ENCODE measurements around the gene KCNJ12. TPM values are rescaled to one million over a fixed set of nuclear protein-coding genes. Genes with fewer than 3 reads are reported as not detected.
A peak's percentile ranks its signal among the peaks of the same experiment; 100 is the strongest.
"Not testable (repeated sequence)": the region's sequence is repeated elsewhere in the genome, so short reads cannot be mapped to it uniquely, and the experiment has no call there.

The KCNJ12 gene
- total and polyA plus RNA-seq, 5 donors from 2014 or later = 0.15 TPM; not detected in 4

DNA sequence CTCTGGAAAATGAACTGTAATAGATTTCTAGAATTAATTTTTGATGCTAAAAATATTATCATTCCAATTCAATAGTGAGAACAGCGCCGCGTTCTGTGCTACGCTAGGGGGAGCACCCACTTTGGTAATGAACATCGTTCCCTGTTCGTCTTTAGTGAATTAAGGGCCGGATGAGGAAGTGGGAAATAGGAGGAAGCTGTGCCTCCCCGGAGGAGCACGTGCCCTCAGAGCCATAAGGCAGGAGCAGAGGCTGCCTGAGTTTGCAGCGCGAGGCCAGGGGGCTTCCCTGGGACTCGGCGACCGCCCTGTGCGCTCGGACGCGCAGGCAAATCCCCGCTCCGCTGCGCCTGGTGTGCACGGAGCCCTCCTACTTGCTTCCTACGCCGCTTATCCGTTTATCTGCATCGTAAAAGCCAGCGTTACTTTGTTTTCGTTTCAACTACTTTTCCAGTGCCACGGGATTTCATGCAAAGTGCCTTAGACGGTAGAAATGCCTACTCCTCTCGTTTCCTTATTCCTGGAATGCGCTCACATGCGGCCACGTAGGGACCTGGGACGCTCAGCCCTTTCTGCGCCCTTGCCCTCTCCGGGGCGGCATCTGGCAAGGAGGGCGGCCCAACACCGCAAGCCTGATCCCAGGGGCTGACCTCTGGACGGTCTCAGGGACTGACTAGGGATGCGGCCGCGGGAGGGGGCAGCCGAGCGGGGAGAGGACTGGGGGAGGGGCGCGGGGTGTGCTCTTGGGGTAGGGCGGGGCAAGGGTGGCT is 76.4 kb downstream of the KCNJ12 start:
- Histone ChIP-seq H3K36me3 (ENCODE audit: control insufficient read depth, insufficient read depth, low read length) (no peaks in the 10 kb centered on the region), H3K4me3 (ENCODE audit: low read depth, low read length) (no peak overlapping the region), H3K27ac (ENCODE audit: insufficient read depth, low read length, poor library complexity, severe bottlenecking) (no peak overlapping the region), H3K27me3 (ENCODE audit: control insufficient read depth, insufficient read depth, low read length) (peaks cover 5% of the 10 kb centered on the region), H3K9me3 (ENCODE audit: control insufficient read depth in 2 of 2, low read length in 2 of 2) (no peaks in the 10 kb centered on the region), H3K4me1 (ENCODE audit: control insufficient read depth, insufficient read depth, low read length, poor library complexity, severe bottlenecking) (peaks cover 6% of the 10 kb centered on the region)
- Mint-ChIP-seq H3K27me3 (peaks cover 21% of the 10 kb centered on the region), H3K4me1 (peaks cover 0 to 19% (median 9%) of the 10 kb centered on the region in 4 donors), H3K9me3 (no peaks in the 10 kb centered on the region), H3K27ac (no peak overlapping the region), H3K4me3 (peak overlapping the region in 3 of 4 donors; percentile 44 to 87 (median 68)), H3K36me3 (no peaks in the 10 kb centered on the region)
- DNase-seq (peak in 2 of 3 donors; percentile 14 to 53), ATAC-seq (ENCODE audit: low read depth in 2 of 2) (no peak)

DNA sequence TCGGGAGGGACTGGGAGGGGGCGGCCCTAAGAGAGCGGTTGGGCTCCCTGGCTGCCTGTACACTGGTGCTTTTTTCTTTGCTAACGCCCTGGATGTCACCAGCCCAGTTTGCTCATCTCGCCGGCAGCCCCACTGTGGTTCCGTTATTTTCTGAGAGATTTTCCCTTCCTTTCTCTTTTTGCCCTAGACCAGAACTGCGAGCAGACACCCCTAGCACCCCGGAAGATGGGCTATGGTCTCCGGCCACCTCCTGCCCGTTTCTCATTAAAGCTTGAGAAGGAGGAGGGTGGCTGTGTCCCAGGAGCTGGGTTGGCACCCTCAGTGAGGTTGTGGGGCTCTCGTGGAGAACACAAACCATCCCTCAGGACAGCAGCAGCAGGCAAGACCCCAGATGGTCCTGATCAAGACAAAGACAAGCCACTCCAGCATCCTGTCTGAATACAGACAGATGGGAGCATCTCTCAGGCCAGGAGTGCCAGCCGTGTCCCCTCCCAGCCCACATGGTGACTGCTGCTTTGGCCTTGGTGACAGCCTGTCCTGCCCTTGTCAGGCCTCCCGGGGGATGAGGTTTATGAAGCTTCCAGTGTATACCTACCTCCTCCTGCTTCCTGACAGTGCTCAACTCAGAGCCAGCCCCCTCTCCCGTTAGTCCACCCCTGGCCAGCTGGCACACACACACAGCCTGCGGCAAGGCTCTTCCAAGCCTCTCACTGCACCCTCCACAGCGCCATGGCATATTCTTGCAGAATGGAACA is 77.2 kb downstream of the KCNJ12 start:
- no peaks in the 10 kb centered on the region for H3K9me3 Mint-ChIP-seq
- H3K27me3 Mint-ChIP-seq = peaks cover 20% of the 10 kb centered on the region
- Histone ChIP-seq H3K27me3 (ENCODE audit: control insufficient read depth, insufficient read depth, low read length) (peaks cover 5% of the 10 kb centered on the region), H3K27ac (ENCODE audit: insufficient read depth, low read length, poor library complexity, severe bottlenecking) (no peak overlapping the region), H3K36me3 (ENCODE audit: control insufficient read depth, insufficient read depth, low read length) (no peaks in the 10 kb centered on the region), H3K4me1 (ENCODE audit: control insufficient read depth, insufficient read depth, low read length, poor library complexity, severe bottlenecking) (peaks cover 6% of the 10 kb centered on the region), H3K9me3 (ENCODE audit: control insufficient read depth in 2 of 2, low read length in 2 of 2) (no peaks in the 10 kb centered on the region), H3K4me3 (ENCODE audit: low read depth, low read length) (no peak overlapping the region)
- DNase-seq = no peak
- peak overlapping the region in 1 of 4 donors; percentile 16 for H3K4me3 Mint-ChIP-seq
- H3K4me1 Mint-ChIP-seq = peaks cover 0 to 19% (median 9%) of the 10 kb centered on the region in 4 donors
- no peaks in the 10 kb centered on the region for H3K36me3 Mint-ChIP-seq
- ATAC-seq (ENCODE audit: low read depth in 2 of 2) = no peak
- no peak overlapping the region for H3K27ac Mint-ChIP-seq

DNA sequence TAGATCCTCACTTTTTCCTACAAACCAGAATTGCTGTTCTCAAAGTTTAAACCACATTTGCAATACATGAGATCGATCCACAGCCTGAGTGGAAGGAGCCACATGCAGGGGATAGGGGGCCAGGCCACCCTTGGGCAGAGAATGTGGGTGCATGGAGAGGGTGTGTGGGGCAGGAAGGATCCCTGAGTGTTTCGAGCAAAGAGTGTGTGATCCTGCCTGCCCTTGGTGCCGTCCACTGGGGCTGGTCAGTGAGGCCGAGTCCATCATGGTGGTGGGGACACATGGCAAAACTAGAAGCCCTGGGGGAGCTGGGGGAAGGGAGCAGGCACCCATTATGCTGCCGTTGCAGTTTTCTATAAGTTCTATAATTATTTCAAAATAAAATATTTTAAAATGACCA is 77.8 kb downstream of the KCNJ12 start:
- not testable (repeated sequence) for H3K27ac ChIP-seq (ENCODE audit: insufficient read depth, low read length, poor library complexity, severe bottlenecking); H3K9me3 ChIP-seq (ENCODE audit: control insufficient read depth in 2 of 2, low read length in 2 of 2); H3K9me3 Mint-ChIP-seq; H3K4me3 Mint-ChIP-seq; H3K4me1 ChIP-seq (ENCODE audit: control insufficient read depth, insufficient read depth, low read length, poor library complexity, severe bottlenecking); H3K36me3 Mint-ChIP-seq; DNase-seq; ATAC-seq (ENCODE audit: low read depth in 2 of 2); H3K4me3 ChIP-seq (ENCODE audit: low read depth, low read length); H3K27me3 ChIP-seq (ENCODE audit: control insufficient read depth, insufficient read depth, low read length); H3K36me3 ChIP-seq (ENCODE audit: control insufficient read depth, insufficient read depth, low read length)
- Mint-ChIP-seq H3K4me1 (peaks cover 0 to 19% (median 9%) of the 10 kb centered on the region in 4 donors), H3K27ac (peak overlapping the region in 1 of 3 donors; percentile 35), H3K27me3 (peaks cover 15% of the 10 kb centered on the region)

DNA sequence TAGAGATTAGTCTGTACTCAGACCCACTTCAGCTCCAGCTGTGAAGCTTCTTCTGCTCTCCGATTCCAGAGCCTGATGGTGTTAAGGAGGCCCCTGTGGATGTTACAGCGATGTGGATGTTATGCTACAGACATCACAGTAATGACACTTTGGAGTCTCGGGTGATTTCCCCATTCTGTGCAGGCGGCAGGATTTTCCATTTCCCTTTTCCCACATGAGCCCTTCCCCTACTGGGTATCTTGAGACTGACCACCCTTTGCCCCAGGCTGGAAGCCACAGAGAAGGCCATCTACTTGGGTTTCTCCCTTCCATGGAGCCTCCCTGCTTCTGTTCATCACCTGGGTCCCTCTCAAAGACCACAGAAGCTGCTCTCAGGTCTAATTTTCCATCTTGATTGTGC is 78.3 kb downstream of the KCNJ12 start:
- DNase-seq = no peak
- H3K36me3 ChIP-seq (ENCODE audit: control insufficient read depth, insufficient read depth, low read length) = no peaks in the 10 kb centered on the region
- H3K4me1 ChIP-seq (ENCODE audit: control insufficient read depth, insufficient read depth, low read length, poor library complexity, severe bottlenecking) = peaks cover 6% of the 10 kb centered on the region
- H3K27me3 ChIP-seq (ENCODE audit: control insufficient read depth, insufficient read depth, low read length) = peaks cover 5% of the 10 kb centered on the region
- no peak overlapping the region for H3K4me3 ChIP-seq (ENCODE audit: low read depth, low read length)
- Mint-ChIP-seq H3K9me3 (no peaks in the 10 kb centered on the region), H3K27ac (no peak overlapping the region), H3K4me3 (no peak overlapping the region), H3K36me3 (no peaks in the 10 kb centered on the region), H3K27me3 (peaks cover 14% of the 10 kb centered on the region), H3K4me1 (peaks cover 0 to 19% (median 9%) of the 10 kb centered on the region in 4 donors)
- no peak overlapping the region for H3K27ac ChIP-seq (ENCODE audit: insufficient read depth, low read length, poor library complexity, severe bottlenecking)
- no peaks in the 10 kb centered on the region for H3K9me3 ChIP-seq (ENCODE audit: control insufficient read depth in 2 of 2, low read length in 2 of 2)
- no peak for ATAC-seq (ENCODE audit: low read depth in 2 of 2)

DNA sequence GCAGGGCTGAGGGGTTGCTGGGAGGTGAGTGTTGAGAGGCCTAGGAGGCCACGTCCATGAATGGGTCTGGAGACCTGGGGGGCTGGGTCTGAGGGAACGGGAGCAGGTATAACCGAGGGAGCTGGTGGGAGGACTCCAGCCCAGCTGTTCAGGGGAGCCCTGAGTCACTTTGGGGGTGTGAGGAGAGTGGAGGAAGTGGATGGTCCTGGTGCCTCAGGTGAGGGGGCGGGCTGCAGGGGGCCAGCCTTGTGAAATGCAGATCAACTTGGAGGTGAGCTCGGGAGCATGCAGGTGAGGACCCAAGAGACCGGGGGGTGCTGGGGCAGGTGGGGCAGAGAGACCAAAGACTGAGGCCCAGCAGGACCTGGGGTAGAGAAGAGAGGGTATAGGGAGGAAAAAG is 79.6 kb downstream of the KCNJ12 start:
- Mint-ChIP-seq H3K27me3 (peaks cover 11% of the 10 kb centered on the region), H3K4me1 (peaks cover 0 to 19% (median 9%) of the 10 kb centered on the region in 4 donors), H3K27ac (peak overlapping the region in 2 of 3 donors; percentile 38 to 65), H3K4me3 (no peak overlapping the region), H3K9me3 (no peaks in the 10 kb centered on the region), H3K36me3 (no peaks in the 10 kb centered on the region)
- Histone ChIP-seq H3K9me3 (ENCODE audit: control insufficient read depth in 2 of 2, low read length in 2 of 2) (no peaks in the 10 kb centered on the region), H3K27ac (ENCODE audit: insufficient read depth, low read length, poor library complexity, severe bottlenecking) (no peak overlapping the region), H3K36me3 (ENCODE audit: control insufficient read depth, insufficient read depth, low read length) (no peaks in the 10 kb centered on the region), H3K27me3 (ENCODE audit: control insufficient read depth, insufficient read depth, low read length) (peaks cover 1% of the 10 kb centered on the region), H3K4me1 (ENCODE audit: control insufficient read depth, insufficient read depth, low read length, poor library complexity, severe bottlenecking) (peaks cover 6% of the 10 kb centered on the region), H3K4me3 (ENCODE audit: low read depth, low read length) (no peak overlapping the region)
- ATAC-seq (ENCODE audit: low read depth in 2 of 2) = no peak
- no peak for DNase-seq

DNA sequence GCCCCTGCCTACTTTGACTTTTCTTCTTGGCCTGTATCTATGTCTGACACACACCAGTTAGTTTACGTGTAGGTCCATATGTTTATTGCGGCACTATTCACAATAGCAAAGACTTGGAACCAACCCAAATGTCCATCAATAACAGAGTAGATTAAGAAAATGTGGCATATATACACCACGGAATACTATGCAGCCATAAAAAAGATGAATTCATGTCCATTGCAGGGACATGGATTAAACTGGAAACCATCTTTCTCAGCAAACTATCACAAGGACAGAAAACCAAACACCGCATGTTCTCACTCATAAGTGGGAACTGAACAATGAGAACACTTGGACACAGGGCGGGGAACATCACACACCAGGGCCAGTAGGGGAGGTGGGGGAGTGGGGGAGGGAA is 80.3 kb downstream of the KCNJ12 start:
- not testable (repeated sequence) for H3K4me3 Mint-ChIP-seq

DNA sequence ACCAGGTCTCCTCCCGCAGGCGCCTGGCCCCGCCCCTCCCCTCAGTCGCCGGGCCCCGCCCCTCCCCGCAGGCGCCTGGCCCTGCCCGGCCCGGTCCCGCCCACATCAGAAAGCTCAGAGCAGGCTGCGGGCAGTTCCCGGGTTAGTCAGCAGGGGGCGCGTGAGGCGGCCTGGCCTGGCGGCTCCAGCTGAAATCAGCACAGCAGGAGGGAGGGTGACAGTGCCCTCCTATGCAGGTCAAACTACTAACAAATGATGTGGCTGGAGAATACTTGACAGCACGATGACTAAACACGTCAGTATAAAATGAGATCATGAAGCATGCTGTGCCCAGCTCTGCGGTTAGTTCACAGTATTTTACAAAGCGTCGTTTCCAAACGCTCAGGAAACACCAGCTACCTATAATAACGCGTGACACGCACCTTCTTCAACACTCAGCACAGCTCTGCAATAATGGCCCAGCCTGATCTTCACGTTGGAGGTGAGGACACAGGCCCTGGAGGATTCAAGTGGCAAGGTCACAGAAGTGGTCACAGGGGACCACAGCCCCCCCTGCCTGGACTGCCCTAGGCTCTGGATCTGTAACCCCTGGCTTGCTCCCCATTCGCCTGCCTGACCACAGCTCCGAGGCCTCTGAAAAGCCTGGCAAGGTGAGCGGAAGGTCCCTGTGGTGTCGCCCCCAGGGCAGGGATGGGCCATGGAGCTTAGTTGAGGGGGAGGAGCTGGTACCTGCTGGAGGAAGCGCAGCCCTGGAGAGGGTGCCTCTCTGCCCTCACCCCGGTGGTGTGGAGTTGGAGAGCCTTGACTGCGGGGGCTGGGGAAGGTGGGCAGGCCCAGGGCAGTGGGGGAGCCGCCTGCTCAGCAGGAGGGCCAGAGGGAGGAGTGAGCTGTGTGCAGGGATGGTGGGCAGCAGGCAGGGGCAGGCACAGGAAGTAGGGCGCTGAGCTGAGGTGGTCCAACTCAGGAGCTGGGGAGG is 81.2 kb downstream of the KCNJ12 start:
- Mint-ChIP-seq H3K27me3 (peaks cover 3% of the 10 kb centered on the region), H3K4me3 (peak overlapping the region in 1 of 4 donors; percentile 15), H3K9me3 (no peaks in the 10 kb centered on the region), H3K36me3 (no peaks in the 10 kb centered on the region), H3K27ac (peak overlapping the region; percentile 59 to 75 (median 66)), H3K4me1 (peaks cover 0 to 17% (median 8%) of the 10 kb centered on the region in 4 donors)
- no peaks in the 10 kb centered on the region for H3K9me3 ChIP-seq (ENCODE audit: control insufficient read depth in 2 of 2, low read length in 2 of 2)
- H3K4me1 ChIP-seq (ENCODE audit: control insufficient read depth, insufficient read depth, low read length, poor library complexity, severe bottlenecking) = peaks cover 4% of the 10 kb centered on the region
- no peaks in the 10 kb centered on the region for H3K36me3 ChIP-seq (ENCODE audit: control insufficient read depth, insufficient read depth, low read length)
- H3K27ac ChIP-seq (ENCODE audit: insufficient read depth, low read length, poor library complexity, severe bottlenecking) = no peak overlapping the region
- ATAC-seq (ENCODE audit: low read depth in 2 of 2) (peak; percentile 84 to 87), DNase-seq (peak; percentile 73 to 87 (median 81))
- no peak overlapping the region for H3K4me3 ChIP-seq (ENCODE audit: low read depth, low read length)
- H3K27me3 ChIP-seq (ENCODE audit: control insufficient read depth, insufficient read depth, low read length) = no peaks in the 10 kb centered on the region

More for the DNA sequence above, 80.3 kb downstream of the KCNJ12 start:
- DNase-seq; H3K27ac ChIP-seq (ENCODE audit: insufficient read depth, low read length, poor library complexity, severe bottlenecking); H3K4me1 ChIP-seq (ENCODE audit: control insufficient read depth, insufficient read depth, low read length, poor library complexity, severe bottlenecking); H3K9me3 Mint-ChIP-seq; H3K36me3 ChIP-seq (ENCODE audit: control insufficient read depth, insufficient read depth, low read length); H3K36me3 Mint-ChIP-seq; H3K9me3 ChIP-seq (ENCODE audit: control insufficient read depth in 2 of 2, low read length in 2 of 2); ATAC-seq (ENCODE audit: low read depth in 2 of 2); H3K27me3 Mint-ChIP-seq; H3K4me3 ChIP-seq (ENCODE audit: low read depth, low read length); H3K27me3 ChIP-seq (ENCODE audit: control insufficient read depth, insufficient read depth, low read length): not testable (repeated sequence)
- Mint-ChIP-seq H3K27ac (peak overlapping the region in 1 of 3 donors; percentile 87), H3K4me1 (peaks cover 0 to 19% (median 9%) of the 10 kb centered on the region in 4 donors)

All from CD4-positive, CD25-positive, alpha-beta regulatory T cell (primary cell).